Fibroblast of villous mesenchyme (primary cell): ENCODE data around the gene PDPN. TPM values are rescaled to one million over a fixed set of nuclear protein-coding genes. Genes with fewer than 3 reads are reported as not detected.

Experiments
- DNase-seq: peaks from one replicate; pipeline ENCODE4 v3.0.0-alpha.2; 2010; ENCODE audit warnings: low read depth
- H3K4me3 ChIP-seq: 2 replicates; pipeline ENCODE4 v1.5.1; 2011; ENCODE audit warnings: low read depth, mild to moderate bottlenecking, low read length
- CTCF ChIP-seq: IDR thresholded peaks from 2 replicates; pipeline ENCODE4 v1.5.1; 2012; ENCODE audit warnings: low read depth, mild to moderate bottlenecking, low read length; ENCODE audit not compliant: insufficient read depth
- total RNA-seq: library from RNA; depleted of rRNA; stranded (reverse); fragments of >200 nt; gene quantifications from 2 replicates; pipeline ENCODE4 v1.2.3, GENCODE V29; 2012

The PDPN gene
- 28.7 and 32.8 TPM in 2 replicates for total RNA-seq

GRCh38 chr1:13583595-13583965 is at the start of gene PDPN:
TSS of gene PDPN (plus strand) at chr1:13583832. CDS start at chr1:13584034, 202 bp downstream.
- TF ChIP-seq CTCF = no peak

DNA sequence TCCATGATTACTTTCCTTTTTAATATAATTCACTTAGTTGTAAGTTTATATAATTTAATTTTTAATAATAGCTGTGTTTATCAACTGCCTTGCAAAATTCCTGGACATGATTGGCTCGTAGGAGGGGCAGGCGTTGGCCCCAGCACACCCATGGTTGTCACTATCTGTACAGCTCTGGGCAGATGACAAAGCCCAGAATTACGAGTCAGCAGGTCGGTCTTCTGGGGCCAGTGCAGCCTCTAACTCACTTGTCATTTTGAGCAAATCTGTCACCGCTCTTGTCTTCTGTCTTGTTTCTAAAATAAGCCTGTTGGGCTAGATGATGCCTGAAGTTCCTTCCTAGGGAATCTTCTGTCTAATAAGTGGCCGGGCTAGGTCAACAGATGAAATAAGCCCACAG is 48.4 kb upstream of the PDPN start:
- no peak for TF ChIP-seq CTCF
- H3K4me3 ChIP-seq = no peak overlapping the region
- DNase-seq = no peak

More at GRCh38 chr1:13583595-13583965, at the start of gene PDPN:
- DNase-seq = peak; percentile 83
- peak within 1 kb of the TSS; percentile 93 for H3K4me3 ChIP-seq

- H3K4me3 ChIP-seq = no peak overlapping the region
- no peak for TF ChIP-seq CTCF
- no peak for DNase-seq
These were observed 47.1 kb upstream of the PDPN start for GRCh38 chr1:13536571-13536970.

DNA sequence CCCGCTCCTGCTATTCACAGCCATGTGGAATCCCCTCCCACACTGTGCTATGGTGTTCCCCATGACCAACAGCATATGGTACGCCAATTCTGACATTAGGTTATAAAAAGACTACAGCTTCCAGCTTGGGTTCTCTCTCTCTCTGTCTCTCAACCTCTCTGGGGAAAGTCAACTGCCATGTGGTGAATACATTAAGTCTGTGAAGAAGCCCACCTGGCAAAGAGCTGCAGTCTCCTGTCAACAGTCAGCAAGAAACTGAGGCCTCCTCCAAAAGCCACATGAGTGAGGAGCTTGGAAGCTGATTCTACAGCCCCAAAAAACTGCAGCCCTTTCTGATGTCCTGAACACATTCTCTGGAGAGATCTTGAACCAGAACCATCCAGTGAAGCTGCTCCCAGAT is 44.8 kb upstream of the PDPN start:
- no peak for TF ChIP-seq CTCF
- H3K4me3 ChIP-seq = no peak overlapping the region
- no peak for DNase-seq

GRCh38 chr1:13539683-13540082 is 43.9 kb upstream of the PDPN start:
- no peak for TF ChIP-seq CTCF
- DNase-seq = no peak
- no peak overlapping the region for H3K4me3 ChIP-seq

- no peak for TF ChIP-seq CTCF
- peak; percentile 12 for DNase-seq
- no peak overlapping the region for H3K4me3 ChIP-seq
These were observed 42.8 kb upstream of the PDPN start for GRCh38 chr1:13540866-13541265.

DNA sequence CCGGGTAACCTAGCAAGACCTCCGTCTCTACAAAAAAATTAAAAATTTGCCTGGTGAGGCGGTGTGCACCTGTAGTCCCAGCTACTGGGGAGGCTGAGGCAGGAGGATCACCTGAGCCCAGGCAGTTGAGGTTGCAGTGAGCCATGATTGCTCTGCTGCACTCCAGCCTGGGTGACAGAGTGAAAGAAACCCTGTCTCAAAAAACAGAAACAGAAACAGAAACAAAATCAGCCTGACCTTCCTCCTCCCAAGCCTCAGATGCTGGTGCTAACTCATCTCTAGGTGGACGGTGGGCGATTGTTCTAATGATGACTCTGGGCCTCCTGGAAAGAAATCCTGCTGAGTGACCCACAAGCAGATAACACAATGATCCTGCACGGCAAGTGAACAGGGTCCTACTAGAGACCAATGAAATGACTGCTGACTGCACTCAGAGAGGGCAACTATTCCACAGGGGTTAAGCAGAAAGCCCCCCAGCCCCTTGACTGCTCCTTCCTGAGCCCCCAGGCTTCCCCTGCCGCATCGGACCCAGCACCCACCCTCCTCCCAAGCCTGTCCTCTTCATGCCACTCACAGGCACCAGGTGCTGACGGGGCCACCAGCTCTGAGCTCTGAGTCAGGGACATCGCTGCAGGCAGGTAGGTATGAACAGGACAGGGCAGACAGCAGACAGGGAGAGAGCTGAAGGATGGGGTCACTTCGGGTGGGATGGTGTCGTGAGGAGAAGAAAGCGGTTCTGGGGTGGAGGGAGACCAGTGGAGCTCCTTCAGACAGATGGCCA is 42.0 kb upstream of the PDPN start:
- H3K4me3 ChIP-seq = no peak overlapping the region
- DNase-seq = no peak
- TF ChIP-seq CTCF = no peak
